BE2C (cell line): ENCODE data around the gene FARS2.
"Not testable (repeated sequence)": the region's sequence is repeated elsewhere in the genome, so short reads cannot be mapped to it uniquely, and the experiment has no call there.

ENCODE experiments used
- DNase-seq: peaks from one replicate; pipeline ENCODE4 v3.0.0-alpha.2; 2020
- H3K27me3 ChIP-seq: fragments of 250-450 bp; sonication (Bioruptor Pico); 2 replicates; pipeline ENCODE4 v1.5.1; 2020; ENCODE audit warnings: mild to moderate bottlenecking
- H3K36me3 ChIP-seq: fragments of 250-450 bp; sonication (Bioruptor Pico); 2 replicates; pipeline ENCODE4 v1.5.1; 2020; ENCODE audit warnings: mild to moderate bottlenecking
- H3K4me1 ChIP-seq: fragments of 250-450 bp; sonication (Bioruptor Pico); 2 replicates; pipeline ENCODE4 v1.5.1; 2020
- H3K4me3 ChIP-seq: 2 replicates; pipeline ENCODE4 v1.5.1; 2011; ENCODE audit warnings: low read depth, low read length
- H3K9me3 ChIP-seq: fragments of 250-450 bp; sonication (Bioruptor Pico); 2 replicates; pipeline ENCODE4 v1.5.1; 2020
- CTCF ChIP-seq: IDR thresholded peaks from 2 replicates; pipeline ENCODE4 v1.5.1; 2012; ENCODE audit warnings: mild to moderate bottlenecking, low read depth, low read length

Gene FARS2

GRCh38 chr6:5679691-5680090 is 418.4 kb downstream of the FARS2 start:
- H3K4me1 ChIP-seq = no peaks in the 10 kb centered on the region
- no peaks in the 10 kb centered on the region; the same call in 1 of the 2 replicates for H3K36me3 ChIP-seq
- H3K27me3 ChIP-seq = no peaks in the 10 kb centered on the region
- no peak for DNase-seq
- no peak for TF ChIP-seq CTCF
- H3K9me3 ChIP-seq = peaks cover 2% of the 10 kb centered on the region; the same call in 1 of the 2 replicates
- no peak overlapping the region for H3K4me3 ChIP-seq

DNA sequence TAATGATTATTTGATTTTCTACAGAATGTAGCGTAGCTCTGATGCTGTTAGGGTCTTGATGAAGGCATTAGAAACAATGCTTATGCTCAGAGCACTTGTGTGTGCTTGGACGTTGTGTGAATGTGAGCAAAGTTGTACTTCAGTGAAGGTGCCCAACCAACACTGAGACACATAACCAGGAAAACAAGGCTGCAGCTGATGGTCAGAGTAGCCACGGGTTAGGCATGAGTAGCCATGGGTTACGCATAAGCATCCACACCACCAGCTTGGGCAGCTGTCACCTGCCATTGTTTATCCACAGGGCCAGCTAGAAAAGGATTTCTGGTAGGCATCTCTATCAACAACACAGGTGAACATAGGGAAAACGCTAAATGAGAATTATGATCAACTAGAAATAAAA is 418.8 kb downstream of the FARS2 start:
- no peak for TF ChIP-seq CTCF
- H3K4me1 ChIP-seq = no peaks in the 10 kb centered on the region
- H3K36me3 ChIP-seq = no peaks in the 10 kb centered on the region; the same call in 1 of the 2 replicates
- DNase-seq = no peak
- no peaks in the 10 kb centered on the region for H3K27me3 ChIP-seq
- H3K9me3 ChIP-seq = peaks cover 2% of the 10 kb centered on the region; the same call in 1 of the 2 replicates
- no peak overlapping the region for H3K4me3 ChIP-seq

DNA sequence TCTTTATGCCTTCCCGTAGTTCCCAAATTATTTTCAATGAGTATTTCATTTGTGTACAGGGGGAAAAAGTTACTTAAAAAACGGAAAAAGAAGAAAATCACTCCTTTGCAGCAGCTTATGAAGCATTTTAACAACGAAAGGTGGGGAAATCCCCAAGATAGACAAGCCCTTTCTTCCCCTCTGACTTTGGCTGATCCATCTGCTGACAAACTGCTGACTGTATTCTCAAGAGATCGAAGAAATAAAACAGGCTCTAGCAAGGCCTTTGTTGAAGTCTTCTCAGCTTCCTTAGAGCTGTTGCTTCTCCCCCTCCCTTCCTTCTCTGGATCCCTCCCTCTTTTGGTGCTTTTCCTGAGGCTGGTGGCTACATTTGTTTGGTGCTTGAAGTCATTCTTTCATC is 420.2 kb downstream of the FARS2 start:
- Histone ChIP-seq H3K9me3 (peaks cover 2% of the 10 kb centered on the region; the same call in 1 of the 2 replicates), H3K27me3 (no peaks in the 10 kb centered on the region), H3K36me3 (no peaks in the 10 kb centered on the region; the same call in 1 of the 2 replicates), H3K4me1 (no peaks in the 10 kb centered on the region), H3K4me3 (no peak overlapping the region)
- DNase-seq = no peak
- TF ChIP-seq CTCF = no peak

GRCh38 chr6:5682530-5682929 is 421.2 kb downstream of the FARS2 start:
- H3K4me3 ChIP-seq = no peak overlapping the region
- no peak for DNase-seq

DNA sequence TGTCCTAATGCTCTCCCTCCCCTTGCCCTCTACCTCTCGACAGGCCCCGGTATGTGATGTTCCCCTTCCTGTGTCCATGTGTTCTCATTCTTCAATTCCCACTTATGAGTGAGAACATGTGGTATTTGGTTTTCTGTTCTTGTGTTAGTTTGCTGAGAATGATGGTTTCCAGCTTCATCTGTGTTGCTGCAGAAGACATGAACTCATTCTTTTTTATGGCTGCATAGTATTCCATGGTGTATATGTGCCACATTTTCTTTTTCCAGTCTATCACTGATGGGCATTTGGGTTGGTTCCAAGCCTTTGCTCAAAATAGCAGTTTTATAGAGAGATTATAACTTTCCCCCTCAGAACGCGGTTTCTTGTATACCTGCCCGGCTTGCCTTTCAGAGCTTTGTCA is 422.4 kb downstream of the FARS2 start:
- not testable (repeated sequence) for H3K4me1 ChIP-seq, H3K27me3 ChIP-seq, H3K9me3 ChIP-seq, DNase-seq, H3K36me3 ChIP-seq, H3K4me3 ChIP-seq

More at GRCh38 chr6:5682530-5682929, 421.2 kb downstream of the FARS2 start:
- H3K36me3 ChIP-seq = no peaks in the 10 kb centered on the region; the same call in 1 of the 2 replicates
- no peaks in the 10 kb centered on the region for H3K27me3 ChIP-seq
- no peaks in the 10 kb centered on the region for H3K4me1 ChIP-seq
- no peak for TF ChIP-seq CTCF
- peaks cover 2% of the 10 kb centered on the region; the same call in 1 of the 2 replicates for H3K9me3 ChIP-seq

GRCh38 chr6:5684320-5685053 is 423.2 kb downstream of the FARS2 start:
- no peak for DNase-seq

More at GRCh38 chr6:5684320-5685053, 423.2 kb downstream of the FARS2 start:
- Histone ChIP-seq H3K36me3 (no peaks in the 10 kb centered on the region; the same call in 1 of the 2 replicates), H3K27me3 (no peaks in the 10 kb centered on the region), H3K4me1 (no peaks in the 10 kb centered on the region), H3K4me3 (no peak overlapping the region), H3K9me3 (peaks cover 2% of the 10 kb centered on the region; the same call in 1 of the 2 replicates)
- no peak for TF ChIP-seq CTCF
